Mucosa of descending colon (tissue), 3 donors: ENCODE data around the gene CCDC124. TPM values are rescaled to one million over a fixed set of nuclear protein-coding genes. Genes with fewer than 3 reads are reported as not detected.
"Not testable (repeated sequence)": the region's sequence is repeated elsewhere in the genome, so short reads cannot be mapped to it uniquely, and the experiment has no call there.

ENCODE experiments used
- ATAC-seq: fragments of 200-7000 bp; cut with Tn5 transposase; one replicate; pipeline ENCODE4 v1.9.1; 2020; ENCODE audit warnings: mild to moderate bottlenecking, moderate library complexity
- DNase-seq, 3 donors: peaks; one replicate each; pipeline ENCODE4 v3.0.0-alpha.2; 2020
- H3K36me3 ChIP-seq: fragments of 200-600 bp; one replicate; pipeline ENCODE4 v1.8.0; 2021; ENCODE audit warnings: low read depth, mild to moderate bottlenecking
- H3K4me1 ChIP-seq: fragments of 200-600 bp; one replicate; pipeline ENCODE4 v1.8.0; 2021; ENCODE audit warnings: low read depth, mild to moderate bottlenecking
- H3K4me3 ChIP-seq: fragments of 200-600 bp; one replicate; pipeline ENCODE4 v1.8.0; 2021; ENCODE audit warnings: mild to moderate bottlenecking
- H3K9me3 ChIP-seq: fragments of 200-600 bp; one replicate; pipeline ENCODE4 v1.8.0; 2021; ENCODE audit warnings: mild to moderate bottlenecking
- intact Hi-C, 2 donors: fragments of 100-400 bp; cut with DNase I in 1 of 2; cut with micrococcal nuclease in 1 of 2; formaldehyde crosslinking; loops; one replicate each; pipeline versions ENCODE4 v1.11.0 to v1.11.1; 2022; cut with DNase I, micrococcal nuclease
- total RNA-seq, 3 donors: library from RNA; stranded (reverse); fragmentation: NEBNext Ultra II Directional in 2 of 3; extraction: Animal tissue kit (Norgen Biotek cat#: 25700) in 2 of 3; gene quantifications; one replicate each; pipeline versions ENCODE4 v1.2.1 to v1.2.4, GENCODE V29; 2021 to 2023
- TF ChIP-seq, protein P1 (sequence below): fragments of 200-600 bp; IDR thresholded peaks from one replicate; pipeline ENCODE4 v1.8.0; 2022; ENCODE audit warnings: antibody characterized with exemption, mild to moderate bottlenecking
- donor health status: DM: no; HTN: no; CAD: no; lungs with moderate emphysema.
- donor health status: DM: no; HTN: no; CAD: no.
- donor health status: DM: no; HTN: yes; CAD: no.

CCDC124 gene
- total RNA-seq, 3 donors from 2014 or later, result 30.2 to 78.4 (median 56.3) TPM

DNA sequence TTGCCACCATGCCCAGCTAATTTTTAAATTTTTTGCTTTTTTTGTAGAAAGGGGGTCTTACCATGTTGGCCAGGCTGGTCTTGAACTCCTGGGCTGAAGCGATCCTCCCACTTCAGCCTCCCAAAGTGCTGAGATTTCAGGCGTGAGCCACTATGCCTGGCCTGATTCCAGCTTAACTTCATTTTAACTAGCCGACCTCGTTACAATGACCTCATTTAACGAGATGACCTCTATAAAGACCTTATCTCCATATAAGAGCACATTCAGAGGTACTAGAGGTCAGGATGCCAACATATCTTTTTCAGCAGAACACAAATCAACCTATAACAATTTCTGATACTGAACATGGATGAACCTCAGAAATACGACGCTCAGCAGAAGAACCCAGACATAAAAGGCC lies 44.7 kb downstream of the CCDC124 start:
- Histone ChIP-seq H3K4me1 (no peaks in the 10 kb centered on the region), H3K4me3 (no peak overlapping the region), H3K9me3 (no peaks in the 10 kb centered on the region), H3K36me3 (no peaks in the 10 kb centered on the region)
- intact Hi-C loops, result no loop called here
- TF ChIP-seq, protein P1, sequence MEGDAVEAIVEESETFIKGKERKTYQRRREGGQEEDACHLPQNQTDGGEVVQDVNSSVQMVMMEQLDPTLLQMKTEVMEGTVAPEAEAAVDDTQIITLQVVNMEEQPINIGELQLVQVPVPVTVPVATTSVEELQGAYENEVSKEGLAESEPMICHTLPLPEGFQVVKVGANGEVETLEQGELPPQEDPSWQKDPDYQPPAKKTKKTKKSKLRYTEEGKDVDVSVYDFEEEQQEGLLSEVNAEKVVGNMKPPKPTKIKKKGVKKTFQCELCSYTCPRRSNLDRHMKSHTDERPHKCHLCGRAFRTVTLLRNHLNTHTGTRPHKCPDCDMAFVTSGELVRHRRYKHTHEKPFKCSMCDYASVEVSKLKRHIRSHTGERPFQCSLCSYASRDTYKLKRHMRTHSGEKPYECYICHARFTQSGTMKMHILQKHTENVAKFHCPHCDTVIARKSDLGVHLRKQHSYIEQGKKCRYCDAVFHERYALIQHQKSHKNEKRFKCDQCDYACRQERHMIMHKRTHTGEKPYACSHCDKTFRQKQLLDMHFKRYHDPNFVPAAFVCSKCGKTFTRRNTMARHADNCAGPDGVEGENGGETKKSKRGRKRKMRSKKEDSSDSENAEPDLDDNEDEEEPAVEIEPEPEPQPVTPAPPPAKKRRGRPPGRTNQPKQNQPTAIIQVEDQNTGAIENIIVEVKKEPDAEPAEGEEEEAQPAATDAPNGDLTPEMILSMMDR, result no peak
- DNase-seq, result no peak
- ATAC-seq, result no peak

DNA sequence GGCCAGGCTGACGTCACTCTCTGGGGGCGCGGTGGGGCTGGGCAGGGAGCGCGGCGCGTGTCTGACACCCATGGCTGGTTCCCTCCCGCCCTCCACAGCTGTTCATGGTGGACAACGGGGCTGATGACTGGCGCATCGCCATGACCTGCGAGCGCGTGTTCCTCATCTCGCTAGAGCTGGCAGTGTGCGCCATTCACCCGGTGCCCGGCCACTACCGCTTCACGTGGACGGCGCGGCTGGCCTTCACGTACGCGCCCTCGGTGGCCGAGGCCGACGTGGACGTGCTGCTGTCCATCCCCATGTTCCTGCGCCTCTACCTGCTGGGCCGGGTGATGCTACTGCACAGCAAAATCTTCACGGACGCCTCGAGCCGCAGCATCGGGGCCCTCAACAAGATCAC lies 48.8 kb downstream of the CCDC124 start:
- no peak for ATAC-seq
- H3K9me3 ChIP-seq, result no peaks in the 10 kb centered on the region
- H3K4me3 ChIP-seq, result no peak overlapping the region
- H3K4me1 ChIP-seq, result no peaks in the 10 kb centered on the region
- H3K36me3 ChIP-seq, result no peaks in the 10 kb centered on the region
- no peak for DNase-seq
- intact Hi-C loops, result no loop called here
- TF ChIP-seq, protein P1, result no peak

DNA sequence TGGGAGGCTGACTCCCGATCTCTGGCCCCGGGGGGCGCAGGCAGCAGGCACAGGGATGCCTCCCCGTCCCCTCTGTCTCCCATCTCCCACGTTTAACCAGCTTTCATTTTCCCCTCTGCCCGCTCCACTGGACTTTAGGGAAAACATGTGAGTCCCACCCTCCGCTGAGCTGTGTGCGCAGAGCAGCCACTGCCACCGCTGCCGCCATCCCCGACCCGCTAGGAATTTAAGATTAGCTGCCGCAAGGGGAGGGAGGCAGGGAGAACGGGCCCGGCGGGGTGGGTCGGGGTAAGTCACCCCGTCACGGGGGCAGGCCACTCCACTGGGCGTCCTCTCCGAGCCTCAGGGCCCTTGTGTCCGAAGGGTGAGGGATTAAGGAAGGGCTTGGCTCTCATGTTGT lies 49.6 kb downstream of the CCDC124 start:
- Histone ChIP-seq H3K36me3 (no peaks in the 10 kb centered on the region), H3K9me3 (no peaks in the 10 kb centered on the region), H3K4me3 (no peak overlapping the region), H3K4me1 (no peaks in the 10 kb centered on the region)
- DNase-seq, result no peak
- TF ChIP-seq, protein P1, result no peak
- intact Hi-C loops, result no loop called here
- ATAC-seq, result no peak

DNA sequence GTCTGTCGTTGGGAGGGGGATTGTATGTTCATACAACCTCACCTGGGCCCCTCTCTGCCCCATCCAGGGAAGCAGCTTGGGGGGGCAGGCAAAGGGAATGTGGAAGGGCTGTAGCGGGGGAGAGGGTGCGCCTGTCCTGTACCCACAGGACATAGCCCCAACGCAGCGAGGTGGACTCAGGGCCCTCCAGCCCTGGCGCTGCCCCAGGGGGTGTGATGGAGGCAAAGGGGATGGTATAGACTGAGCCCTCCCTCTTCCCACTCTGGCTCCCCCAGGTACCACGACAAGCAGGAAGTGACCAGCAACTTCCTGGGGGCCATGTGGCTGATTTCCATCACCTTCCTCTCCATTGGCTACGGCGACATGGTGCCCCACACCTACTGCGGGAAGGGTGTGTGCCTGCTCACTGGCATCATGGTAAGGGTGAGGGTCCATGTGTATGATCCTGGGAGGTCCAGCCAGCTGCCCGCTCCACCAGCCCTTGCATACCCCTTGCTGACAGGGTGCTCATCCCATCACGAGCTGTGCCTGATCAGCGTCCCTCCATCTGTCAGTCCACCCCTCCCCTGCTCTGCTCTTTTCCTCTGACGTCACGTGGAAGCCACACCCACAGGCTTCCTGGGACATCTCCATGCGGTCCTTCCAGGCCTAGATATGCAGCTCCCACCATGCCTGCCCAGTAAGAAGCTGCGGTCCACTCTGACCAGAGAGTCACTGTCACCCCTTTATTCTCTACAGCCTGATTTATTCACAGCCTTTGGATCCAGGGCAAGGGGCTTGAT lies 52.4 kb downstream of the CCDC124 start:
- intact Hi-C loops, result no loop called here
- H3K9me3 ChIP-seq, result no peaks in the 10 kb centered on the region
- no peaks in the 10 kb centered on the region for H3K36me3 ChIP-seq
- H3K4me3 ChIP-seq, result no peak overlapping the region
- ATAC-seq (peak; percentile 26), DNase-seq (no peak)
- H3K4me1 ChIP-seq, result no peaks in the 10 kb centered on the region
- TF ChIP-seq, protein P1, result no peak

DNA sequence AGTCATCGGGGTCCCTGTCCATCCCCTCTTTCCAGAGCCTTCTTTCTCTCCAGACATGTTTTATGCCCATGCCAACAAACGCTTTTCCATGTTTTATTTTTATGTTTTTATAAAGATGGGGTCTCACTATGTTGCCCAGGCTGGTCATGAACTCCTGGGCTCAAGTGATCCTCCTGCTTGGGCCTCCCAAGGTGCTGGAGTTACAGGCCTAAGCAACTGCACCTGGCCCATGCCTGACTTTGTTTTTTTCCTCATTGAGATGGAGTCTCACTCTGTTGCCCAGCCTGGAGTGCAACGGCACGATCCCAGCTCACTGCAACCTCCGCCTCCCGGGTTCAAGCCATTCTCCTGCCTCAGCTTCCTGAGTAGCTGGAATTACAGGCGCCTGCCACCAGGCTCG lies 53.8 kb downstream of the CCDC124 start:
- DNase-seq, H3K4me1 ChIP-seq, H3K4me3 ChIP-seq, ATAC-seq, intact Hi-C loops, H3K36me3 ChIP-seq, H3K9me3 ChIP-seq: not testable (repeated sequence)

DNA sequence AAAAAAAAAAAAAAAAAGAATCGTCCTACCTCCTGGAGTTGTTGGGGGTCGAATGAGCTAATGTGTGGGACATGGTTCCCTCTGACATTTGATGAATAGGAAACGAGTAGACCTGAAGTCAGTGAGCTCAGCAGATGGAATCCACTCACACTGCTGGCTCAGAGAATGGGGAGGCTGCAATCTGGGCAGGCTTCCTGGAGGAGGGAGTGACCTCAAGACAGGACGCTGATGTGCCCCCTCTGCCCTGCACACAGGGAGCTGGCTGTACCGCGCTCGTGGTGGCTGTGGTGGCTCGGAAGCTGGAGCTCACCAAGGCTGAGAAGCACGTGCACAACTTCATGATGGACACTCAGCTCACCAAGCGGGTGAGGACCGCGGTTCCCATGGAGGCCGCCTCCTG lies 55.3 kb downstream of the CCDC124 start:
- ATAC-seq, result no peak
- TF ChIP-seq, protein P1, result no peak
- H3K36me3 ChIP-seq, result no peaks in the 10 kb centered on the region
- H3K9me3 ChIP-seq, result no peaks in the 10 kb centered on the region
- DNase-seq, result no peak
- no peaks in the 10 kb centered on the region for H3K4me1 ChIP-seq
- intact Hi-C loops, result no loop called here
- H3K4me3 ChIP-seq, result no peak overlapping the region
